IMR-90 (cell line): ENCODE results near the gene LMOD1. TPM values are rescaled to one million over a fixed set of nuclear protein-coding genes. Genes with fewer than 3 reads are reported as not detected.
A peak's percentile ranks its signal among the peaks of the same experiment; 100 is the strongest.

Experiments used
- ATAC-seq: fragments of 200-7000 bp; cut with Tn5 transposase; 2 replicates; pipeline ENCODE4 v1.9.1; 2020; ENCODE audit warnings: low read depth, mild to moderate bottlenecking, moderate library complexity
- BruUV-seq: library from RNA; stranded (reverse); fragments of 400-500 nt; replicated peaks from 2 replicates; lab custom pipeline; 2021; lab: Mats Ljungman, UMichigan
- CTCF ChIA-PET: fragments of 300-600 bp; formaldehyde crosslinking; extraction: SDS; loops from one replicate; lab custom pipeline; 2021; ENCODE audit warnings: antibody characterized with exemption; lab: Yijun Ruan, JAX
- POLR2A ChIA-PET: fragments of 300-600 bp; sonication (Branson Sonifier 250); formaldehyde crosslinking; loops from one replicate; lab custom pipeline; 2022; ENCODE audit warnings: antibody characterized with exemption; ENCODE audit not compliant: unreplicated experiment; lab: Charles Lee
- DNase-seq: peaks from one replicate; pipeline ENCODE4 v3.0.0; 2013
- H2AFZ ChIP-seq: replicated peaks from 2 replicates; pipeline ENCODE3; 2013; ENCODE audit warnings: low read length, mild to moderate bottlenecking; ENCODE audit not compliant: poor library complexity
- H2AK5ac ChIP-seq: 2 replicates; pipeline ENCODE4 v1.6.1; 2013; ENCODE audit warnings: low read depth, low read length, inconsistent platforms
- H2AK9ac ChIP-seq: replicated peaks from 2 replicates; pipeline ENCODE3; 2013; ENCODE audit warnings: mild to moderate bottlenecking, low read depth, low read length, moderate library complexity; ENCODE audit not compliant: poor library complexity
- H2BK120ac ChIP-seq: 2 replicates; pipeline ENCODE4 v1.6.1; 2013; ENCODE audit warnings: low read depth, low read length, inconsistent platforms
- H2BK15ac ChIP-seq: 3 replicates; pipeline ENCODE4 v1.6.1; 2013; ENCODE audit warnings: low read depth, low read length, inconsistent platforms
- H2BK20ac ChIP-seq: 2 replicates; pipeline ENCODE4 v1.6.1; 2013; ENCODE audit warnings: low read depth, mild to moderate bottlenecking, inconsistent platforms, low read length, moderate library complexity
- H2BK5ac ChIP-seq: 2 replicates; pipeline ENCODE4 v1.6.1; 2013; ENCODE audit warnings: mild to moderate bottlenecking, low read depth, low read length, inconsistent platforms; ENCODE audit not compliant: poor library complexity, severe bottlenecking
- H3K14ac ChIP-seq: replicated peaks from 2 replicates; pipeline ENCODE4 v1.6.1; 2013; ENCODE audit warnings: low read depth, low read length, inconsistent platforms
- H3K18ac ChIP-seq: 2 replicates; pipeline ENCODE4 v1.6.1; 2013; ENCODE audit warnings: low read depth, low read length, control low read depth
- H3K23ac ChIP-seq: 2 replicates; pipeline ENCODE4 v1.6.1; 2013; ENCODE audit warnings: low read depth, low read length, inconsistent platforms
- H3K27ac ChIP-seq: 2 replicates; pipeline ENCODE4 v1.5.1; 2013; ENCODE audit warnings: mild to moderate bottlenecking, control low read depth, low read length; ENCODE audit not compliant: insufficient read depth
- H3K27me3 ChIP-seq: 2 replicates; pipeline ENCODE4 v1.6.1; 2013; ENCODE audit warnings: low read length; ENCODE audit not compliant: control insufficient read depth, insufficient read depth
- H3K36me3 ChIP-seq: 2 replicates; pipeline ENCODE4 v1.6.1; 2013; ENCODE audit warnings: low read length, mixed read lengths; ENCODE audit not compliant: control insufficient read depth, insufficient read depth
- H3K4ac ChIP-seq: 2 replicates; pipeline ENCODE4 v1.6.1; 2013; ENCODE audit warnings: low read depth, low read length, inconsistent platforms
- H3K4me1 ChIP-seq: 2 replicates; pipeline ENCODE4 v1.6.1; 2013; ENCODE audit warnings: low read length, mixed read lengths; ENCODE audit not compliant: control insufficient read depth, insufficient read depth
- H3K4me2 ChIP-seq: 2 replicates; pipeline ENCODE4 v1.6.1; 2013; ENCODE audit warnings: low read depth, mild to moderate bottlenecking, control low read depth, low read length, moderate library complexity
- H3K4me3 ChIP-seq: 2 replicates; pipeline ENCODE4 v1.5.1; 2013; ENCODE audit warnings: low read depth, mild to moderate bottlenecking, control low read depth, low read length, moderate library complexity; ENCODE audit not compliant: insufficient read depth
- H3K56ac ChIP-seq: 2 replicates; pipeline ENCODE4 v1.6.1; 2013; ENCODE audit warnings: low read length, inconsistent platforms; ENCODE audit not compliant: insufficient read depth; ENCODE audit errors: extremely low read depth
- H3K79me1 ChIP-seq, 2 experiments: 2 replicates each; pipeline ENCODE4 v1.6.1; 2013; ENCODE audit warnings: low read length in 2 of 2, inconsistent platforms in 1 of 2, low read depth in 1 of 2
- H3K9ac ChIP-seq: 2 replicates; pipeline ENCODE4 v1.6.1; 2013; ENCODE audit warnings: low read depth, low read length, control low read depth
- H3K9me1 ChIP-seq: 2 replicates; pipeline ENCODE4 v1.6.1; 2013; ENCODE audit warnings: low read length, inconsistent platforms; ENCODE audit not compliant: insufficient read depth
- H3K9me3 ChIP-seq: 2 replicates; pipeline ENCODE4 v1.6.1; 2013; ENCODE audit warnings: low read length; ENCODE audit not compliant: control insufficient read depth, insufficient read depth
- H4K20me1 ChIP-seq: 2 replicates; pipeline ENCODE4 v1.6.1; 2013; ENCODE audit warnings: low read length, inconsistent platforms; ENCODE audit not compliant: insufficient read depth
- H4K5ac ChIP-seq: 2 replicates; pipeline ENCODE4 v1.6.1; 2013; ENCODE audit warnings: mild to moderate bottlenecking, low read depth, low read length, control low read depth
- H4K8ac ChIP-seq, 2 experiments: 2 replicates each; pipeline ENCODE4 v1.6.1; 2013; ENCODE audit warnings: low read depth in 2 of 2, low read length in 2 of 2, control low read depth in 1 of 2, inconsistent platforms in 1 of 2
- H4K91ac ChIP-seq: 2 replicates; pipeline ENCODE4 v1.6.1; 2013; ENCODE audit warnings: low read depth, low read length, inconsistent platforms; ENCODE audit not compliant: insufficient read depth
- CEBPB ChIP-seq: IDR thresholded peaks from 2 replicates; pipeline ENCODE4 v1.6.1; 2012; ENCODE audit warnings: low read depth, low read length, improper control_type of control experiment
- CTCF ChIP-seq: conservative IDR thresholded peaks from 2 replicates; pipeline ENCODE4 v1.5.1; 2012; ENCODE audit warnings: mild to moderate bottlenecking, low read depth, low read length, improper control_type of control experiment
- ELK1 ChIP-seq: fragments of 150-350 bp; IDR thresholded peaks from 2 replicates; pipeline ENCODE4 v1.6.1; 2016; ENCODE audit warnings: low read depth, mild to moderate bottlenecking, low read length, moderate library complexity, borderline replicate concordance
- MAFK ChIP-seq: IDR thresholded peaks from 2 replicates; pipeline ENCODE4 v1.6.1; 2012; ENCODE audit warnings: low read depth, low read length, improper control_type of control experiment
- MAZ ChIP-seq: IDR thresholded peaks from 2 replicates; pipeline ENCODE4 v1.6.1; 2012; ENCODE audit warnings: low read depth, mild to moderate bottlenecking, low read length, improper control_type of control experiment, moderate library complexity, borderline replicate concordance
- MXI1 ChIP-seq: IDR thresholded peaks from 2 replicates; pipeline ENCODE4 v1.6.1; 2012; ENCODE audit warnings: low read depth, mild to moderate bottlenecking, low read length, moderate library complexity, borderline replicate concordance
- NFE2L2 ChIP-seq: fragments of 150-350 bp; IDR thresholded peaks from 2 replicates; pipeline ENCODE4 v1.6.1; 2016; ENCODE audit warnings: low read depth, mild to moderate bottlenecking, low read length
- POLR2A ChIP-seq: IDR thresholded peaks from 2 replicates; pipeline ENCODE4 v1.6.1; 2012; ENCODE audit warnings: mild to moderate bottlenecking, low read depth, low read length
- RAD21 ChIP-seq: IDR thresholded peaks from 2 replicates; pipeline ENCODE4 v1.6.1; 2012; ENCODE audit warnings: low read length, improper control_type of control experiment
- RCOR1 ChIP-seq: IDR thresholded peaks from 2 replicates; pipeline ENCODE4 v1.6.1; 2012; ENCODE audit warnings: mild to moderate bottlenecking, low read length, improper control_type of control experiment; ENCODE audit not compliant: insufficient replicate concordance
- RFX5 ChIP-seq: IDR thresholded peaks from 2 replicates; pipeline ENCODE4 v1.8.0; 2012; ENCODE audit warnings: low read depth, mild to moderate bottlenecking, low read length, moderate library complexity
- SMC3 ChIP-seq: fragments of 150-350 bp; IDR thresholded peaks from 2 replicates; pipeline ENCODE4 v1.6.1; 2016; ENCODE audit warnings: low read depth, mild to moderate bottlenecking, antibody characterized with exemption, low read length, moderate library complexity
- USF2 ChIP-seq: fragments of 150-350 bp; IDR thresholded peaks from 2 replicates; pipeline ENCODE4 v1.6.1; 2017; ENCODE audit warnings: mild to moderate bottlenecking, antibody characterized with exemption, low read length, low read depth
- WGBS, 2 experiments: methylation state at CpG; one replicate each; pipeline versions ENCODE4 v1.1.5 to v1.1.7; 2013; ENCODE audit warnings: missing lambda C conversion rate in 2 of 2; ENCODE audit not compliant: insufficient read length in 1 of 2; ENCODE audit errors: extremely low coverage in 2 of 2; 5-methylcytosine and 5-hydroxymethylcytosine counted together
- dilution Hi-C: fragments of 300-500 bp; cut with HindIII; formaldehyde crosslinking; loops from one replicate; pipeline ENCODE4 v1.14.3; 2018; ENCODE audit warnings: low sequenced_read_pairs; ENCODE audit not compliant: unreplicated experiment
- in situ Hi-C: fragments of 300-500 bp; cut with MboI; formaldehyde crosslinking; loops from 3 replicates; pipeline ENCODE4 v1.14.3; 2019; ENCODE audit warnings: low sequenced_read_pairs, inconsistent platforms, mixed read lengths
- intact Hi-C: fragments of 100-400 bp; cut with micrococcal nuclease; formaldehyde crosslinking; loops from 2 replicates; pipeline ENCODE4 v1.10.0; 2022
- polyA plus RNA-seq, 3 experiments: library from polyadenylated mRNA; depleted of rRNA; stranded (reverse); fragments of >200 nt; gene quantifications; 2 replicates each; pipeline ENCODE4 v1.2.3, GENCODE V29; 2012; ENCODE audit warnings: low replicate concordance in 1 of 3
- total RNA-seq: library from RNA; depleted of rRNA; stranded (reverse); fragments of >200 nt; gene quantifications from 2 replicates; pipeline ENCODE4 v1.2.3, GENCODE V29; 2012

The LMOD1 gene
- total and polyA plus RNA-seq, 2 of the 4 experiments (the other 2 are of a cell fraction) = 51.7 to 53.2 TPM

GRCh38 chr1:201877877-201878401 is 68.4 kb downstream of the LMOD1 start:
- Histone ChIP-seq H3K9me3 (no peaks in the 10 kb centered on the region), H3K79me1 (peaks cover 3 to 6% of the 10 kb centered on the region in 2 experiments; a peak in 2 of 4 replicates), H3K27ac (no peak overlapping the region), H4K8ac (peak overlapping the region in 1 of 2 experiments; percentile 80; a peak in 1 of 4 replicates), H4K91ac (no peak overlapping the region; the same call in 1 of the 2 replicates), H3K36me3 (peaks cover 21% of the 10 kb centered on the region), H3K4ac (peak overlapping the region; percentile 55; the same call in 1 of the 2 replicates), H3K56ac (no peak overlapping the region), H3K9me1 (peaks cover 8% of the 10 kb centered on the region; the same call in 1 of the 2 replicates), H3K4me3 (no peak overlapping the region), H3K27me3 (no peaks in the 10 kb centered on the region), H4K20me1 (peaks cover 3% of the 10 kb centered on the region), H3K23ac (no peak overlapping the region), H2BK120ac (no peak overlapping the region), H4K5ac (no peak overlapping the region), H3K9ac (no peak overlapping the region), H2AK5ac (peak overlapping the region; percentile 87), H2BK15ac (no peak overlapping the region), H2AFZ (peak overlapping the region; percentile 60), H3K18ac (no peak overlapping the region), H3K14ac (no peak overlapping the region), H3K4me2 (no peak overlapping the region), H3K4me1 (peaks cover 4% of the 10 kb centered on the region), H2BK5ac (no peak overlapping the region), H2AK9ac (no peak overlapping the region), H2BK20ac (peak overlapping the region; percentile 72; the same call in 1 of the 2 replicates)
- POLR2A ChIA-PET = interaction anchor here (0.6 kb wide), 1 partner anchor 106 kb away, joined by 7 read pairs; no protein-coding TSS in a partner anchor
- WGBS, 2 experiments = 100% methylated on average over 1 of the region's 6 CpGs; no CpG with 5 or more reads in 1 of the 2 experiments
- dilution Hi-C loops = no loop called here
- no TSS peak for BruUV-seq
- DNase-seq = peak; percentile 63
- intact Hi-C loops = loop anchor here (1.0 to 2.0 kb wide), 2 partner anchors 94 to 343 kb away; no protein-coding TSS in a partner anchor
- CTCF ChIA-PET = interaction anchor here (0.6 to 1.2 kb wide), 5 partner anchors 10 to 320 kb away, joined by 3 to 5 read pairs (median 3); no protein-coding TSS in a partner anchor
- no peak for TF ChIP-seq USF2
- TF ChIP-seq MAZ = no peak
- no peak for TF ChIP-seq RCOR1
- TF ChIP-seq NFE2L2 = no peak
- TF ChIP-seq MXI1 = no peak
- peak; percentile 71 for TF ChIP-seq RAD21
- TF ChIP-seq POLR2A = no peak
- no peak for TF ChIP-seq RFX5
- TF ChIP-seq MAFK = no peak
- TF ChIP-seq CEBPB = no peak
- TF ChIP-seq ELK1 = no peak
- TF ChIP-seq SMC3 = peak; percentile 62
- peak; percentile 73 for TF ChIP-seq CTCF
- ATAC-seq = peak; percentile 75
- in situ Hi-C loops = no loop called here
